HepG2 (cell line): ENCODE data around the gene CIDEA. TPM values are rescaled to one million over a fixed set of nuclear protein-coding genes. Genes with fewer than 3 reads are reported as not detected.

Experiments used
- FOXO1 ChIP-seq: sonication (generic); formaldehyde crosslinking; IDR thresholded peaks from 2 replicates; pipeline ENCODE4 v1.4.0; 2020; ENCODE audit warnings: missing genetic modification reagents
- GATAD2A ChIP-seq: IDR thresholded peaks from 2 replicates; pipeline ENCODE4 v1.6.1; 2016
- NONO ChIP-seq, 2 experiments: fragments of 450-650 bp in 1 of 2; sonication (generic) in 1 of 2; formaldehyde crosslinking in 1 of 2; IDR thresholded peaks in 1 of 2; conservative IDR thresholded peaks in 1 of 2; 2 replicates each; pipeline versions ENCODE4 v1.6.1 to v1.8.0; 2017 to 2022; ENCODE audit warnings: mild to moderate bottlenecking in 1 of 2, missing genetic modification reagents in 1 of 2, moderate library complexity in 1 of 2
- SMAD9 ChIP-seq: sonication (generic); formaldehyde crosslinking; IDR thresholded peaks from 2 replicates; pipeline ENCODE4 v1.5.1; 2020; ENCODE audit warnings: mild to moderate bottlenecking, missing genetic modification reagents
- TBX3 ChIP-seq: fragments of 450-650 bp; IDR thresholded peaks from 2 replicates; pipeline ENCODE4 v1.6.1; 2017; ENCODE audit warnings: antibody characterized with exemption, mild to moderate bottlenecking, inconsistent platforms, borderline replicate concordance
- ZBTB42 ChIP-seq: sonication (generic); formaldehyde crosslinking; IDR thresholded peaks from 2 replicates; pipeline ENCODE4 v1.5.0; 2020; ENCODE audit warnings: mild to moderate bottlenecking, missing genetic modification reagents
- ZNF660 ChIP-seq: sonication (generic); formaldehyde crosslinking; IDR thresholded peaks from 2 replicates; pipeline ENCODE4 v1.5.1; 2020; ENCODE audit warnings: mild to moderate bottlenecking, low read depth, missing genetic modification reagents, borderline replicate concordance
- ZNF747 ChIP-seq: sonication (generic); formaldehyde crosslinking; IDR thresholded peaks from 2 replicates; pipeline ENCODE4 v1.8.1; 2023; ENCODE audit warnings: missing genetic modification reagents, mild to moderate bottlenecking, borderline replicate concordance
- ZNF772 ChIP-seq: sonication (generic); formaldehyde crosslinking; IDR thresholded peaks from 2 replicates; pipeline ENCODE4 v1.5.0; 2020; ENCODE audit warnings: mild to moderate bottlenecking, missing genetic modification reagents
- polyA plus RNA-seq, 8 experiments: library from polyadenylated mRNA; depleted of rRNA in 3 of 8; stranded (reverse) in 7 of 8; unstranded in 1 of 8; fragments of >200 nt; fragmentation: Illumina TruSeq in 4 of 8; extraction: Trizol in 4 of 8; gene quantifications; 2 replicates each; pipeline versions ENCODE4 v1.2.1 to v1.2.3, GENCODE V29; 2011 to 2016; ENCODE audit warnings: low read depth in 4 of 8, missing spikeins in 1 of 8, mixed read lengths in 1 of 8; ENCODE audit not compliant: insufficient read depth in 1 of 8
- total RNA-seq, 5 experiments: library from RNA; depleted of rRNA; stranded (reverse); fragments of >200 nt; fragmentation: Illumina TruSeq; extraction: Trizol; gene quantifications; 2 replicates each; pipeline ENCODE4 v1.2.3, GENCODE V29; 2016; ENCODE audit warnings: low read depth in 1 of 5
- TF ChIP-seq, protein P1 (sequence below): sonication (generic); formaldehyde crosslinking; IDR thresholded peaks from 2 replicates; pipeline ENCODE4 v1.4.0; 2020; ENCODE audit warnings: missing genetic modification reagents
- TF ChIP-seq, protein P2 (sequence below), 2 experiments: sonication (generic) in 1 of 2; formaldehyde crosslinking in 1 of 2; IDR thresholded peaks; 2 replicates each; pipeline versions ENCODE4 v1.4.0 to v1.6.1; 2018 to 2020; ENCODE audit warnings: missing genetic modification reagents in 2 of 2, borderline replicate concordance in 1 of 2, low read depth in 1 of 2, mild to moderate bottlenecking in 1 of 2, missing biosample characterization in 1 of 2
- TF ChIP-seq, protein P3 (sequence below): sonication (generic); formaldehyde crosslinking; IDR thresholded peaks from 2 replicates; pipeline ENCODE4 v1.5.1; 2020; ENCODE audit warnings: mild to moderate bottlenecking, moderate library complexity, missing genetic modification reagents
- TF ChIP-seq, protein P4 (sequence below): sonication (generic); formaldehyde crosslinking; IDR thresholded peaks from 2 replicates; pipeline ENCODE4 v1.5.0; 2020; ENCODE audit warnings: mild to moderate bottlenecking, missing genetic modification reagents, borderline replicate concordance
- TF ChIP-seq, protein P5 (sequence below): IDR thresholded peaks from 2 replicates; pipeline ENCODE4 v1.6.1; 2012; ENCODE audit warnings: inconsistent platforms
- TF ChIP-seq, protein P6 (sequence below): sonication (generic); formaldehyde crosslinking; IDR thresholded peaks from 2 replicates; pipeline ENCODE4 v1.5.1; 2020; ENCODE audit warnings: missing genetic modification reagents, mild to moderate bottlenecking, borderline replicate concordance

Gene CIDEA
- total and polyA plus RNA-seq, 2 of the 13 experiments (the other 11 are each of a cell fraction or from before 2014, with no cell fraction given) = not detected

DNA sequence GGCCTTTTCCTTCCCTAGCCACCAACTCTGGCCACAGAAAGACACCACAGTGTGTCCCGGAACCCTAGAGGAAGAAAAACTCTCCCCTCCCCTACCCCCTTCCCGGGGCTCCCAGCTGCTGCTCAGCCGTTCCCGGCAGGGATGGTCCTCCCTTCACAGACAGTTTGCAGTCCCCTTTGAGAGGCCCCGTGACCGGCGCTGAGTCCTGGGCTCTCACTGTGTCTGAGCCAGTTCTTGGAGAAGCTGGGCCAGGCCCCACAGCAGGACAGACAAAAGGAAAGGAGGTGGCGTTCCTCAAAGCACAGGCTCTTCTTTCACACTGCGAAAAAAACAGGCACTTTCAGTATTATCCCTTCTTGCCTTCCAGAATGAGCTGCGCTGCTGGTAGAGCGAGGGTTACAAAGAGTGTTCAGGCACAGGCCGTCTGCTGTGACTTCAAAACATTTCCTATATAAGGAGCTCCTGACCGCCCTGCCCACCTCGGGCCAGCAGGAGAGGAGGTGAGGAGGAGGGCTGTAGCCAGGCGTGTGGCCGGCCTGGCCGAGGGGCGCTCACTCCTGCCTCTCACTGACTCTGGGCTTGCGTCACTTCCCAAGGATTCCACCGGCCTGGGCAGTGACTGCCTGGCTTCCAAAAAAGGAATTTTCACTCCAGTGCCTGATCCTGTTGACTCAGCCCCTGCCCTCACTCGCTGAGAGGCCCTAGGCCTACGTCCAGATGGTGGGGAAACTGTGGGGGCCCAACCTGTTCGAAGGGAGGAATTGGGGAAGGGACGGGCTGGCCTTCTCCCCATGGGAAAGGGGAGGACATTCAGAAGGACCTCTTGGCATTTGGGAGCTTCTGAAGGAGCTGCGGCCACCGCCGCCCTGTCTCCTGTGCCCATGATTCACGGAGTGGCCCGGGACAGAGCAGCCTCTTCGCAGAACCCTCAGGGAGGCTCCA, 24.9 kb downstream of the CIDEA start (continued):
- peak; percentile 11; the same call in 1 of the 2 replicates for TF ChIP-seq FOXO1
- TF ChIP-seq SMAD9 (CRISPR knock-in tag) = no peak
- TF ChIP-seq, protein P1, sequence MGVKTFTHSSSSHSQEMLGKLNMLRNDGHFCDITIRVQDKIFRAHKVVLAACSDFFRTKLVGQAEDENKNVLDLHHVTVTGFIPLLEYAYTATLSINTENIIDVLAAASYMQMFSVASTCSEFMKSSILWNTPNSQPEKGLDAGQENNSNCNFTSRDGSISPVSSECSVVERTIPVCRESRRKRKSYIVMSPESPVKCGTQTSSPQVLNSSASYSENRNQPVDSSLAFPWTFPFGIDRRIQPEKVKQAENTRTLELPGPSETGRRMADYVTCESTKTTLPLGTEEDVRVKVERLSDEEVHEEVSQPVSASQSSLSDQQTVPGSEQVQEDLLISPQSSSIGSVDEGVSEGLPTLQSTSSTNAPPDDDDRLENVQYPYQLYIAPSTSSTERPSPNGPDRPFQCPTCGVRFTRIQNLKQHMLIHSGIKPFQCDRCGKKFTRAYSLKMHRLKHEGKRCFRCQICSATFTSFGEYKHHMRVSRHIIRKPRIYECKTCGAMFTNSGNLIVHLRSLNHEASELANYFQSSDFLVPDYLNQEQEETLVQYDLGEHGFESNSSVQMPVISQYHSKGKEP (CRISPR knock-in tag) = no peak
- peak; percentile 67; the same call in 1 of the 2 replicates for TF ChIP-seq ZNF772
- TF ChIP-seq GATAD2A (CRISPR knock-in tag) = peak; percentile 46; the same call in 1 of the 2 replicates
- TF ChIP-seq, protein P2, sequence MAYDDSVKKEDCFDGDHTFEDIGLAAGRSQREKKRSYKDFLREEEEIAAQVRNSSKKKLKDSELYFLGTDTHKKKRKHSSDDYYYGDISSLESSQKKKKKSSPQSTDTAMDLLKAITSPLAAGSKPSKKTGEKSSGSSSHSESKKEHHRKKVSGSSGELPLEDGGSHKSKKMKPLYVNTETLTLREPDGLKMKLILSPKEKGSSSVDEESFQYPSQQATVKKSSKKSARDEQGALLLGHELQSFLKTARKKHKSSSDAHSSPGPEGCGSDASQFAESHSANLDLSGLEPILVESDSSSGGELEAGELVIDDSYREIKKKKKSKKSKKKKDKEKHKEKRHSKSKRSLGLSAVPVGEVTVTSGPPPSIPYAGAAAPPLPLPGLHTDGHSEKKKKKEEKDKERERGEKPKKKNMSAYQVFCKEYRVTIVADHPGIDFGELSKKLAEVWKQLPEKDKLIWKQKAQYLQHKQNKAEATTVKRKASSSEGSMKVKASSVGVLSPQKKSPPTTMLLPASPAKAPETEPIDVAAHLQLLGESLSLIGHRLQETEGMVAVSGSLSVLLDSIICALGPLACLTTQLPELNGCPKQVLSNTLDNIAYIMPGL (CRISPR knock-in tag; IDR thresholded peaks at IDR 0.05; ENCODE audit: borderline replicate concordance in 1 of 2, low read depth in 1 of 2) = no peak
- TF ChIP-seq, protein P3, sequence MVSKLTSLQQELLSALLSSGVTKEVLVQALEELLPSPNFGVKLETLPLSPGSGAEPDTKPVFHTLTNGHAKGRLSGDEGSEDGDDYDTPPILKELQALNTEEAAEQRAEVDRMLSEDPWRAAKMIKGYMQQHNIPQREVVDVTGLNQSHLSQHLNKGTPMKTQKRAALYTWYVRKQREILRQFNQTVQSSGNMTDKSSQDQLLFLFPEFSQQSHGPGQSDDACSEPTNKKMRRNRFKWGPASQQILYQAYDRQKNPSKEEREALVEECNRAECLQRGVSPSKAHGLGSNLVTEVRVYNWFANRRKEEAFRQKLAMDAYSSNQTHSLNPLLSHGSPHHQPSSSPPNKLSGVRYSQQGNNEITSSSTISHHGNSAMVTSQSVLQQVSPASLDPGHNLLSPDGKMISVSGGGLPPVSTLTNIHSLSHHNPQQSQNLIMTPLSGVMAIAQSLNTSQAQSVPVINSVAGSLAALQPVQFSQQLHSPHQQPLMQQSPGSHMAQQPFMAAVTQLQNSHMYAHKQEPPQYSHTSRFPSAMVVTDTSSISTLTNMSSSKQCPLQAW (CRISPR knock-in tag) = peak; percentile 55; the same call in 1 of the 2 replicates
- 0 out of 2 replicates have a peak, but pooled peaks have one; percentile 28 for TF ChIP-seq ZNF747 (CRISPR knock-in tag)
- TF ChIP-seq TBX3 = no peak
- TF ChIP-seq NONO (IDR thresholded peaks at IDR 0.05) = no peak
- no peak for TF ChIP-seq NONO (CRISPR knock-in tag; conservative IDR thresholded peaks at IDR 0.05)
- TF ChIP-seq, protein P4, sequence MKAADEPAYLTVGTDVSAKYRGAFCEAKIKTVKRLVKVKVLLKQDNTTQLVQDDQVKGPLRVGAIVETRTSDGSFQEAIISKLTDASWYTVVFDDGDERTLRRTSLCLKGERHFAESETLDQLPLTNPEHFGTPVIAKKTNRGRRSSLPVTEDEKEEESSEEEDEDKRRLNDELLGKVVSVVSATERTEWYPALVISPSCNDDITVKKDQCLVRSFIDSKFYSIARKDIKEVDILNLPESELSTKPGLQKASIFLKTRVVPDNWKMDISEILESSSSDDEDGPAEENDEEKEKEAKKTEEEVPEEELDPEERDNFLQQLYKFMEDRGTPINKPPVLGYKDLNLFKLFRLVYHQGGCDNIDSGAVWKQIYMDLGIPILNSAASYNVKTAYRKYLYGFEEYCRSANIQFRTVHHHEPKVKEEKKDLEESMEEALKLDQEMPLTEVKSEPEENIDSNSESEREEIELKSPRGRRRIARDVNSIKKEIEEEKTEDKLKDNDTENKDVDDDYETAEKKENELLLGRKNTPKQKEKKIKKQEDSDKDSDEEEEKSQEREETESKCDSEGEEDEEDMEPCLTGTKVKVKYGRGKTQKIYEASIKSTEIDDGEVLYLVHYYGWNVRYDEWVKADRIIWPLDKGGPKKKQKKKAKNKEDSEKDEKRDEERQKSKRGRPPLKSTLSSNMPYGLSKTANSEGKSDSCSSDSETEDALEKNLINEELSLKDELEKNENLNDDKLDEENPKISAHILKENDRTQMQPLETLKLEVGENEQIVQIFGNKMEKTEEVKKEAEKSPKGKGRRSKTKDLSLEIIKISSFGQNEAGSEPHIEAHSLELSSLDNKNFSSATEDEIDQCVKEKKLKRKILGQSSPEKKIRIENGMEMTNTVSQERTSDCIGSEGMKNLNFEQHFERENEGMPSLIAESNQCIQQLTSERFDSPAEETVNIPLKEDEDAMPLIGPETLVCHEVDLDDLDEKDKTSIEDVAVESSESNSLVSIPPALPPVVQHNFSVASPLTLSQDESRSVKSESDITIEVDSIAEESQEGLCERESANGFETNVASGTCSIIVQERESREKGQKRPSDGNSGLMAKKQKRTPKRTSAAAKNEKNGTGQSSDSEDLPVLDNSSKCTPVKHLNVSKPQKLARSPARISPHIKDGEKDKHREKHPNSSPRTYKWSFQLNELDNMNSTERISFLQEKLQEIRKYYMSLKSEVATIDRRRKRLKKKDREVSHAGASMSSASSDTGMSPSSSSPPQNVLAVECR (CRISPR knock-in tag) = no peak
- no peak for TF ChIP-seq ZBTB42 (CRISPR knock-in tag)
- TF ChIP-seq ZNF660 (CRISPR knock-in tag) = no peak
- TF ChIP-seq, protein P5, sequence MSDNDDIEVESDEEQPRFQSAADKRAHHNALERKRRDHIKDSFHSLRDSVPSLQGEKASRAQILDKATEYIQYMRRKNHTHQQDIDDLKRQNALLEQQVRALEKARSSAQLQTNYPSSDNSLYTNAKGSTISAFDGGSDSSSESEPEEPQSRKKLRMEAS = peak; percentile 70
- TF ChIP-seq, protein P6, sequence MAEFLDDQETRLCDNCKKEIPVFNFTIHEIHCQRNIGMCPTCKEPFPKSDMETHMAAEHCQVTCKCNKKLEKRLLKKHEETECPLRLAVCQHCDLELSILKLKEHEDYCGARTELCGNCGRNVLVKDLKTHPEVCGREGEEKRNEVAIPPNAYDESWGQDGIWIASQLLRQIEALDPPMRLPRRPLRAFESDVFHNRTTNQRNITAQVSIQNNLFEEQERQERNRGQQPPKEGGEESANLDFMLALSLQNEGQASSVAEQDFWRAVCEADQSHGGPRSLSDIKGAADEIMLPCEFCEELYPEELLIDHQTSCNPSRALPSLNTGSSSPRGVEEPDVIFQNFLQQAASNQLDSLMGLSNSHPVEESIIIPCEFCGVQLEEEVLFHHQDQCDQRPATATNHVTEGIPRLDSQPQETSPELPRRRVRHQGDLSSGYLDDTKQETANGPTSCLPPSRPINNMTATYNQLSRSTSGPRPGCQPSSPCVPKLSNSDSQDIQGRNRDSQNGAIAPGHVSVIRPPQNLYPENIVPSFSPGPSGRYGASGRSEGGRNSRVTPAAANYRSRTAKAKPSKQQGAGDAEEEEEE (CRISPR knock-in tag) = 0 out of 2 replicates have a peak, but pooled peaks have one; percentile 14
